ENCODE data around the gene RGS7. TPM values are rescaled to one million over a fixed set of nuclear protein-coding genes. Genes with fewer than 3 reads are reported as not detected.
"Not testable (repeated sequence)": the region's sequence is repeated elsewhere in the genome, so short reads cannot be mapped to it uniquely, and the experiment has no call there.

The RGS7 gene
- total RNA-seq, 2 donors from 2014 or later: 0.10 to 0.24 TPM

DNA sequence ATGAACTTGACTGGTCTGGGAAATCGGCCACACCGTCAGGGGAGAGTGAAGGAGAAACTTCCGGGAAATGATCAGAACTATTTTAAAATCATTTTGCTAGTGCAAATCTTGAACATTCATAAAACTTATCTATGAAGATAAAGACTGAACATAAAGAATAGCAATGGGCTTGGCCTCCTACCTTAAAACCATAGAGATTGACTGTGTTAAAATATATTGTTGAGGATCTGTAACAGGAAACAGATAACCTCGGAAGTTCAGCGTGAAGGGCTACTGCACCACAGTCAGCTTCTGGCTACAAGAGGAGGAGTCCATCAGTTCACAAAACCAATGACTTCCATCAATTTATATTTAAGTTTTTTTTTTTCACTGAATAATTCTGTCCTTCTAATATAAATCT, 127.3 kb downstream of the RGS7 start:
- H3K9me3 ChIP-seq: no peaks in the 10 kb centered on the region
- intact Hi-C loops (cut with DNase I): no loop called here
- H3K27ac ChIP-seq: no peak overlapping the region
- no peak overlapping the region for H3K4me3 ChIP-seq
- DNase-seq: no peak
- H3K4me1 ChIP-seq: no peaks in the 10 kb centered on the region
- no peak overlapping the region for H3K9ac ChIP-seq (ENCODE audit: low read depth in 2 of 2, low read length in 2 of 2)
- H3K36me3 ChIP-seq: no peaks in the 10 kb centered on the region
- no peaks in the 10 kb centered on the region for H3K27me3 ChIP-seq
- TF ChIP-seq, protein P1, sequence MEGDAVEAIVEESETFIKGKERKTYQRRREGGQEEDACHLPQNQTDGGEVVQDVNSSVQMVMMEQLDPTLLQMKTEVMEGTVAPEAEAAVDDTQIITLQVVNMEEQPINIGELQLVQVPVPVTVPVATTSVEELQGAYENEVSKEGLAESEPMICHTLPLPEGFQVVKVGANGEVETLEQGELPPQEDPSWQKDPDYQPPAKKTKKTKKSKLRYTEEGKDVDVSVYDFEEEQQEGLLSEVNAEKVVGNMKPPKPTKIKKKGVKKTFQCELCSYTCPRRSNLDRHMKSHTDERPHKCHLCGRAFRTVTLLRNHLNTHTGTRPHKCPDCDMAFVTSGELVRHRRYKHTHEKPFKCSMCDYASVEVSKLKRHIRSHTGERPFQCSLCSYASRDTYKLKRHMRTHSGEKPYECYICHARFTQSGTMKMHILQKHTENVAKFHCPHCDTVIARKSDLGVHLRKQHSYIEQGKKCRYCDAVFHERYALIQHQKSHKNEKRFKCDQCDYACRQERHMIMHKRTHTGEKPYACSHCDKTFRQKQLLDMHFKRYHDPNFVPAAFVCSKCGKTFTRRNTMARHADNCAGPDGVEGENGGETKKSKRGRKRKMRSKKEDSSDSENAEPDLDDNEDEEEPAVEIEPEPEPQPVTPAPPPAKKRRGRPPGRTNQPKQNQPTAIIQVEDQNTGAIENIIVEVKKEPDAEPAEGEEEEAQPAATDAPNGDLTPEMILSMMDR (IDR thresholded peaks at IDR 0.05): no peak

DNA sequence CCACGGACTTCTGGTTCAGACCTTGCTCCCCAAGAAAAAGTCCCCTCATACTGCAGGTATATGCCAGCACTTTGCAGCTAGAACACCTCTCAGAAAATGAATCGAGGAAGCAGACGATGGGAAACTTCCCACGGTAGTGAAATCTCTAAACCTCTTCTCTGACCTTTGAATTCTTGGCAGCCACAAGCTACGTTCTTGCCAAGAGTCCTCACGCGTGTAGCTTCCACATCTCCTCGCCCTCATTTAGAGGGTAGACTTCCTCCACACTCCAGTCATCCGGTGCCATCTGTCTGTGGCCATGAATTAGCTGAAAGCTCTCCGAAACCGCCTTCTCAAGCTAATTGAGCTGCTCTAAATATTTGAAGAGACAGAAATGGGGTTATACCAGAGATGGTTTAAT, 127.8 kb downstream of the RGS7 start:
- no peaks in the 10 kb centered on the region for H3K27me3 ChIP-seq
- no peak overlapping the region for H3K9ac ChIP-seq (ENCODE audit: low read depth in 2 of 2, low read length in 2 of 2)
- H3K36me3 ChIP-seq: no peaks in the 10 kb centered on the region
- no peaks in the 10 kb centered on the region for H3K4me1 ChIP-seq
- TF ChIP-seq, protein P1 (IDR thresholded peaks at IDR 0.05): no peak
- H3K27ac ChIP-seq: no peak overlapping the region
- peak; percentile 74 for DNase-seq
- H3K4me3 ChIP-seq: no peak overlapping the region
- no peaks in the 10 kb centered on the region for H3K9me3 ChIP-seq
- intact Hi-C loops (cut with DNase I): no loop called here

DNA sequence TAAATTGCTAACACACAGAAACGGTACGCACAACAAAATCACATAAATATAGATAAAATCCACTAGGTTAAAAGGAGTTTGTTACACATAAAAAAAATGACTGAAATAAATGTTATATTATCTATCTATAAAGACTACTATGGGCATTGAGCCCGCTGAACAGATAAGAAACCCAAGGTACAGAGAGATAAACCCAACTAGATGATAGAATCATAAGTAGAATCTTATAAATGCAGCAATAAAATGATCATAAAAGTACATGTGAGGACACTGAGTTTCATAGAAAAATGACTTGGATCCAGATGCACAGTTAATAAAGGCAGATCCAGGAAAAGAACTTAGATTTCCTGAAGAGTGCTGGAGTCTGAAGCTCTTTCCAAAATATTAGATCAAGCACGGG, 128.7 kb downstream of the RGS7 start:
- DNase-seq: no peak
- Histone ChIP-seq H3K9ac (ENCODE audit: low read depth in 2 of 2, low read length in 2 of 2) (no peak overlapping the region), H3K4me1 (no peaks in the 10 kb centered on the region), H3K9me3 (no peaks in the 10 kb centered on the region), H3K27me3 (no peaks in the 10 kb centered on the region), H3K36me3 (no peaks in the 10 kb centered on the region), H3K4me3 (no peak overlapping the region), H3K27ac (no peak overlapping the region)
- TF ChIP-seq, protein P1 (IDR thresholded peaks at IDR 0.05): no peak
- intact Hi-C loops (cut with DNase I): no loop called here

DNA sequence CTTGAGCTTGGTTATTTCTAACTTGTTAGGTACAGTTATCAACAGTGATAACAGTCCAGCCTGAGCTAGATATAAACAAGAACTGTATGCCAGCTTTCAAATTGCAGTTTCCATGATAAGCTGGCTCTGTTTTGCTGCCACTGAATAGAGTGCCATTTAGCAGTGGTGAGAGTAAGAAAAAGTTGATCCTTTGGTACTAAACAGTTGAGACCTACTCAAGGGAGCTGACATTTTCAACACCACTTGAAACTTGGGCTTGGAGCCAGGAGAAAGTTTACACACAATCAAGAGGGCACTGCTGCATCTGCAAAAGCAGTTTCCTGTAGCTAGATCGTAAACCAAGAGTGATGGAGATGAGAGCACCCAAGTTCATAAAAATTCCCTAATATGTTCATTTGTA, 131.3 kb downstream of the RGS7 start:
- Histone ChIP-seq H3K9me3 (no peaks in the 10 kb centered on the region), H3K36me3 (no peaks in the 10 kb centered on the region), H3K4me1 (no peaks in the 10 kb centered on the region), H3K27me3 (no peaks in the 10 kb centered on the region), H3K27ac (no peak overlapping the region), H3K4me3 (no peak overlapping the region), H3K9ac (ENCODE audit: low read depth in 2 of 2, low read length in 2 of 2) (no peak overlapping the region)
- intact Hi-C loops (cut with DNase I): no loop called here
- DNase-seq: no peak
- TF ChIP-seq, protein P1 (IDR thresholded peaks at IDR 0.05): no peak

DNA sequence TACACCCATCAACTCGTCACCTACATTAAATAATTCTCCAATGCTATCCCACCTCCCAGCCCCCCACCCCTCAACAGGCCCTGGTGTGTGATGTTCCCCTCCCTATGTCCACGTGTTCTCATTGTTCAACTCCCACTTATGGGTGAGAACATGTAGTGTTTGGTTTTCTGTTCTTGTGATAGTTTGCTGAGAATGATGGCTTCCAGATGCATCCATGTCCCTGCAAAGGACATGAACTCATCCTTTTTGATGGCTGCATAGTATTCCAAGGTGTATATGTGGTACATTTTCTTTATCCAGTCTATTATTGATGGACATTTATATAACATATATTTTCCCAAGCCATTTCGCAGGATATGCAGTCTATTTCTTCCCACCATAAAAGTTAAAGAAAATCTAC, 132.8 kb downstream of the RGS7 start:
- H3K27me3 ChIP-seq; H3K9ac ChIP-seq (ENCODE audit: low read depth in 2 of 2, low read length in 2 of 2); H3K4me3 ChIP-seq; H3K36me3 ChIP-seq; H3K4me1 ChIP-seq; DNase-seq; H3K9me3 ChIP-seq; H3K27ac ChIP-seq; intact Hi-C loops (cut with DNase I): not testable (repeated sequence)

DNA sequence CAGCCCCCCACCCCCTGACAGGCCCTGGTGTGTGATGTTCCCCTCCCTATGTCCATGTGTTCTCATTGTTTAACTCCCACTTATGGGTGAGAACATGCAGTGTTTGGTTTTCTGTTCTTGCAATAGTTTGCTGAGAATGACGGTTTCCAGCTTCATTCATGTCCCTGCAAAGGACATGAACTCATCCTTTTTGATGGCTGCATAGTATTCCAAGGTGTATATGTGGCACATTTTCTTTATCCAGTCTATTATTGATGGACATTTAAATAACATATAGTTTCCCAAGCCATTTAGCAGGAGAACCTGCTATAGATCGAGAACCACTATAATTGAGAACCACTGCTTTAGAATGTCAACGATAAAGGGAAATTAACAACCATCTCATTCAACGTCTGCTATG, 134.2 kb downstream of the RGS7 start:
- H3K9me3 ChIP-seq; H3K27ac ChIP-seq; H3K36me3 ChIP-seq; H3K9ac ChIP-seq (ENCODE audit: low read depth in 2 of 2, low read length in 2 of 2); DNase-seq; H3K4me3 ChIP-seq; H3K4me1 ChIP-seq; intact Hi-C loops (cut with DNase I); H3K27me3 ChIP-seq: not testable (repeated sequence)

DNA sequence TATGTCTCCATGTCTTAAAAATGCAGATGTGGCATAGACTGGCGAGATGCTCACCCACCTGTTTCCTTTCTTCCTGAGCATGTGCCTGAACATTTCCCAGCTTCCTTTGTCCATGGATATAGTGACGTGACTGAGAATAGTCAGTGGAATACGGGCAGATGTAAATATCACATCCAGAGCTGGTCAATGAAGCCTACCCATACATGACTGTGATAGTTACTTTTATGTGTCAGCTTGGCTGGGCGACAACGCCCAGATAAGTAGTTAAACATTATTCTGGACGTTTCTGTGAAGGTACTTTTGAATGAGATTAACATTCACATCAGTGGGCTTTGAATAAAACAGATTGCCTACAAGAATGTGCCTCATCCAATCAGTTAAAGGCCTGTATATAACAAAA, 135.7 kb downstream of the RGS7 start:
- Histone ChIP-seq H3K36me3 (no peaks in the 10 kb centered on the region), H3K27ac (no peak overlapping the region), H3K9me3 (no peaks in the 10 kb centered on the region), H3K27me3 (no peaks in the 10 kb centered on the region), H3K4me3 (no peak overlapping the region), H3K4me1 (no peaks in the 10 kb centered on the region), H3K9ac (ENCODE audit: low read depth in 2 of 2, low read length in 2 of 2) (no peak overlapping the region)
- TF ChIP-seq, protein P1 (IDR thresholded peaks at IDR 0.05): no peak
- DNase-seq: no peak
- intact Hi-C loops (cut with DNase I): no loop called here

DNA sequence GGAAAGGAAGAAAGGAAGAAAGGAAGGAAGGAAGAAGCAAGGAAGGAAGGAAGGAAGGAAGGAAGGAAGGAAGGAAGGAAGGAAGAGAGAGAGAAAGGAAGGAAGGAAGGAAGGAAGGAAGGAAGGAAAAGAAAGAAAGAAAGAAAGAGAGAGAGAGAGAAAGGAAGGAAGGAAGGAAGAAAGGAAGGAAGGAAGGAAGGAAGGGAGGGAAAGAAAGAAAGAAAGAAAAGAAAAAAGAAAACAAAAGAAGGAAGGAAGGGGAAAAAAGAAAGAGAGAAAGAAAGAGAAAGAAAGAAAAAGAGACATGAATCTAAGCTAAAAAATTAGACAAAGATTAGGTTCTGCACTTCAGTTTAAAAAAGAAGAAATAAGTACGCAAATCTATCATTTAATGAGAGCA, 136.1 kb downstream of the RGS7 start:
- H3K27ac ChIP-seq; DNase-seq; H3K4me3 ChIP-seq; H3K9me3 ChIP-seq; H3K36me3 ChIP-seq; H3K27me3 ChIP-seq; intact Hi-C loops (cut with DNase I); H3K9ac ChIP-seq (ENCODE audit: low read depth in 2 of 2, low read length in 2 of 2); H3K4me1 ChIP-seq: not testable (repeated sequence)
